ENCODE measurements around the gene ZNF595. TPM values are rescaled to one million over a fixed set of nuclear protein-coding genes. Genes with fewer than 3 reads are reported as not detected.
A peak's percentile ranks its signal among the peaks of the same experiment; 100 is the strongest.
"Not testable (repeated sequence)": the region's sequence is repeated elsewhere in the genome, so short reads cannot be mapped to it uniquely, and the experiment has no call there.

Gene ZNF595
- 8.4 and 9.5 TPM in 2 replicates for total RNA-seq
- long read RNA-seq, transcript ZNF595-205 (4 exons, 2,911 nt): major isoform, 15 of 18 reads
- long read RNA-seq, partial matches to known transcripts: 0 of 18 reads
- long read RNA-seq, other reads (novel, unspliced or antisense): 2 of 18 reads

- not testable (repeated sequence) for H3K9me3 Mint-ChIP-seq; H3K36me3 Mint-ChIP-seq (ENCODE audit: low read depth); H3K4me1 Mint-ChIP-seq; H3K27me3 Mint-ChIP-seq (ENCODE audit: low read depth); H3K4me3 Mint-ChIP-seq; H3K27ac Mint-ChIP-seq (ENCODE audit: unreplicated experiment)
- peak; percentile 7 for DNase-seq (ENCODE audit: low read depth, low spot score)
These were observed at the start of gene ZNF595 for GRCh38 chr4:52804-53479. Gene ZNF595 (plus strand): TSS chr4:53321. CDS start chr4:53489, 168 bp downstream.

GRCh38 chr4:9937-10870 is 42.9 kb upstream of the ZNF595 start:
- not testable (repeated sequence) for H3K4me3 Mint-ChIP-seq; DNase-seq (ENCODE audit: low read depth, low spot score); H3K27ac Mint-ChIP-seq (ENCODE audit: unreplicated experiment); H3K36me3 Mint-ChIP-seq (ENCODE audit: low read depth); H3K27me3 Mint-ChIP-seq (ENCODE audit: low read depth); H3K9me3 Mint-ChIP-seq; H3K4me1 Mint-ChIP-seq

- not testable (repeated sequence) for H3K9me3 Mint-ChIP-seq; H3K27ac Mint-ChIP-seq (ENCODE audit: unreplicated experiment); H3K4me1 Mint-ChIP-seq; H3K27me3 Mint-ChIP-seq (ENCODE audit: low read depth); DNase-seq (ENCODE audit: low read depth, low spot score); H3K36me3 Mint-ChIP-seq (ENCODE audit: low read depth); H3K4me3 Mint-ChIP-seq
These were observed 41.9 kb upstream of the ZNF595 start for GRCh38 chr4:11095-11815.

GRCh38 chr4:11816-12417 is 41.2 kb upstream of the ZNF595 start:
- H3K4me3 Mint-ChIP-seq; DNase-seq (ENCODE audit: low read depth, low spot score); H3K27me3 Mint-ChIP-seq (ENCODE audit: low read depth); H3K9me3 Mint-ChIP-seq; H3K27ac Mint-ChIP-seq (ENCODE audit: unreplicated experiment); H3K36me3 Mint-ChIP-seq (ENCODE audit: low read depth); H3K4me1 Mint-ChIP-seq: not testable (repeated sequence)
- peak; percentile 39 for TF ChIP-seq CTCF (conservative IDR thresholded peaks at IDR 0.05)

GRCh38 chr4:18128-18527 is 35.0 kb upstream of the ZNF595 start:
- H3K27ac Mint-ChIP-seq (ENCODE audit: unreplicated experiment); H3K36me3 Mint-ChIP-seq (ENCODE audit: low read depth); DNase-seq (ENCODE audit: low read depth, low spot score); H3K4me3 Mint-ChIP-seq; H3K4me1 Mint-ChIP-seq; H3K9me3 Mint-ChIP-seq; H3K27me3 Mint-ChIP-seq (ENCODE audit: low read depth): not testable (repeated sequence)

- DNase-seq (ENCODE audit: low read depth, low spot score); H3K9me3 Mint-ChIP-seq; H3K36me3 Mint-ChIP-seq (ENCODE audit: low read depth); H3K4me1 Mint-ChIP-seq; H3K4me3 Mint-ChIP-seq; H3K27me3 Mint-ChIP-seq (ENCODE audit: low read depth); H3K27ac Mint-ChIP-seq (ENCODE audit: unreplicated experiment): not testable (repeated sequence)
These were observed 34.5 kb upstream of the ZNF595 start for GRCh38 chr4:18589-18988.

GRCh38 chr4:22882-23281 is 30.2 kb upstream of the ZNF595 start:
- DNase-seq (ENCODE audit: low read depth, low spot score); H3K9me3 Mint-ChIP-seq; H3K36me3 Mint-ChIP-seq (ENCODE audit: low read depth); H3K27me3 Mint-ChIP-seq (ENCODE audit: low read depth); H3K27ac Mint-ChIP-seq (ENCODE audit: unreplicated experiment); H3K4me1 Mint-ChIP-seq; H3K4me3 Mint-ChIP-seq: not testable (repeated sequence)

GRCh38 chr4:24359-24758 is 28.8 kb upstream of the ZNF595 start:
- not testable (repeated sequence) for H3K27ac Mint-ChIP-seq (ENCODE audit: unreplicated experiment); H3K4me1 Mint-ChIP-seq; DNase-seq (ENCODE audit: low read depth, low spot score); H3K27me3 Mint-ChIP-seq (ENCODE audit: low read depth); H3K4me3 Mint-ChIP-seq; H3K9me3 Mint-ChIP-seq; H3K36me3 Mint-ChIP-seq (ENCODE audit: low read depth)

GRCh38 chr4:27501-27900 is 25.6 kb upstream of the ZNF595 start:
- H3K9me3 Mint-ChIP-seq; H3K27ac Mint-ChIP-seq (ENCODE audit: unreplicated experiment); H3K4me1 Mint-ChIP-seq; H3K27me3 Mint-ChIP-seq (ENCODE audit: low read depth); H3K36me3 Mint-ChIP-seq (ENCODE audit: low read depth); DNase-seq (ENCODE audit: low read depth, low spot score); H3K4me3 Mint-ChIP-seq: not testable (repeated sequence)

GRCh38 chr4:28767-29542 is 24.2 kb upstream of the ZNF595 start:
- H3K4me3 Mint-ChIP-seq; H3K27me3 Mint-ChIP-seq (ENCODE audit: low read depth); DNase-seq (ENCODE audit: low read depth, low spot score); H3K27ac Mint-ChIP-seq (ENCODE audit: unreplicated experiment); H3K36me3 Mint-ChIP-seq (ENCODE audit: low read depth); H3K4me1 Mint-ChIP-seq; H3K9me3 Mint-ChIP-seq: not testable (repeated sequence)

GRCh38 chr4:33314-33713 is 19.8 kb upstream of the ZNF595 start:
- not testable (repeated sequence) for H3K27me3 Mint-ChIP-seq (ENCODE audit: low read depth); DNase-seq (ENCODE audit: low read depth, low spot score); H3K9me3 Mint-ChIP-seq; H3K36me3 Mint-ChIP-seq (ENCODE audit: low read depth); H3K4me1 Mint-ChIP-seq; H3K27ac Mint-ChIP-seq (ENCODE audit: unreplicated experiment); H3K4me3 Mint-ChIP-seq

Measured in neural crest cell (in vitro differentiated cells).